Measurements from ENCODE around the gene TBC1D2B.

TBC1D2B gene

DNA sequence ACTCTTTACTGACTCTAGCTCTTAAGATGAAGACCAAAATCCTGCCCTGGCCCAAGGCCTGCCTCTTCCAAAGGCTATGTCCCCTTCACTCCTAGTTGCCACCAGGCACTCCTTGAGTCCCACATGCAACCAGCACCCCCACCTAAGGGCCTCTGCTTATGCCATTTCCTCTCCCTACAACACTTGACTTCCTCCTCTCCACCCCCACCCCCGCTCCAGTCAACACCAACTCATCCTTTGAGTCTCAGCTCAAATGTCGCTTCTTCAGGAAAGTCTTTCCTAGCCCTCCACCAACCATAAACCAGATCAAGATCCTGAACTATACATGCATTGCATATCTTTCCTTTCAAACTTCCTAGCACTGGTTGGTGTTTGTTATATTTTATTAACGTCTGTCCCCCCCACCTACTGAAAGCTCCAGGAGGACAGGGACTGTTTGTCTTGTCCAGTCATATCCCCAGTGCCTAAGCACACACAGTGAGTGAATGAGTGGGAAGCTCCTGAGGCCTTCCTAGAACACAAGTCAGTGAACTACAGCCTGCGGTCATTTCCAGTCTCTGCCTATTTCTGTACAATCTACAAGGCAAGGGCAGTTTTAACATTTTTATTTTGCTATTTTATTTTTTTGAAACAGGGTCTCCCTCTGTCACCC lies 7.3 kb downstream of the TBC1D2B start:
- no peak overlapping the region for H3K27ac ChIP-seq
- ChIA-PET POLR2A (ENCODE audit: low non-redundant PET) (no interaction called here), CTCF (no interaction called here)
- no peak for DNase-seq (ENCODE audit: low spot score)
- TF ChIP-seq CTCF (conservative IDR thresholded peaks at IDR 0.05; ENCODE audit: low read depth), result no peak

GRCh38 chr15:78069462-78070029 lies 8.0 kb downstream of the TBC1D2B start:
- CTCF ChIA-PET, result no interaction called here
- no peak for DNase-seq (ENCODE audit: low spot score)
- TF ChIP-seq CTCF (conservative IDR thresholded peaks at IDR 0.05; ENCODE audit: low read depth), result no peak
- no peak overlapping the region for H3K27ac ChIP-seq
- POLR2A ChIA-PET (ENCODE audit: low non-redundant PET), result no interaction called here

DNA sequence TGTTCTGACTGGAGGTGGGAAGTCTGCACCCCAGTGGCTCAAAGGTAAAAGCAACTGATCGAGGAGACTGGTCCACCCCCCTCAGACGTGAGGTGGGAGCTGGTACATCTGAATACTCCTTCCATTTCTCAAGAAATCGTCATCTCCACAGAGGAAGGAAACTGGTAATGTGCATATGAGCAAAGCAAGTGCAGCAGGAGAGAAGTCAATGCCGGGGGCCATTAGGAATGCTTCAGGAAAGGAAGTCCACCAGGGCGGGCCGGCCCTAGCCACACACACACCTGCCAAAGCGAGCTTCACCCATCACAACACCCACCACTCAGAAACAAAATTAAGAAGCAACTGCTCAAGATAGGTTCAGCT lies 8.5 kb downstream of the TBC1D2B start:
- ChIA-PET POLR2A (ENCODE audit: low non-redundant PET) (no interaction called here), CTCF (no interaction called here)
- H3K27ac ChIP-seq, result no peak overlapping the region
- no peak for TF ChIP-seq CTCF (conservative IDR thresholded peaks at IDR 0.05; ENCODE audit: low read depth)
- no peak for DNase-seq (ENCODE audit: low spot score)

- CTCF ChIA-PET, result interaction anchor here (1.4 kb wide), 1 partner anchor 40 kb away, joined by 4 read pairs; no protein-coding TSS in a partner anchor
- DNase-seq (ENCODE audit: low spot score), result no peak
- POLR2A ChIA-PET (ENCODE audit: low non-redundant PET), result interaction anchor here (0.5 kb wide), 1 partner anchor 184 kb away, joined by 3 read pairs; no protein-coding TSS in a partner anchor
- TF ChIP-seq CTCF (conservative IDR thresholded peaks at IDR 0.05; ENCODE audit: low read depth), result no peak
- peak overlapping the region; percentile 70 for H3K27ac ChIP-seq
These were observed 9.9 kb downstream of the TBC1D2B start for GRCh38 chr15:78067328-78068228.

- ChIA-PET CTCF (no interaction called here), POLR2A (ENCODE audit: low non-redundant PET) (no interaction called here)
- no peak overlapping the region for H3K27ac ChIP-seq
- TF ChIP-seq CTCF (conservative IDR thresholded peaks at IDR 0.05; ENCODE audit: low read depth), result no peak
- no peak for DNase-seq (ENCODE audit: low spot score)
These were observed 11.3 kb downstream of the TBC1D2B start for GRCh38 chr15:78065973-78066946.

All from RWPE1 (cell line).